ENCODE data around the gene PCDH15. TPM values are rescaled to one million over a fixed set of nuclear protein-coding genes. Genes with fewer than 3 reads are reported as not detected.
A peak's percentile ranks its signal among the peaks of the same experiment; 100 is the strongest.

The PCDH15 gene
- total RNA-seq, 1 experiment from 2014 or later, result not detected

DNA sequence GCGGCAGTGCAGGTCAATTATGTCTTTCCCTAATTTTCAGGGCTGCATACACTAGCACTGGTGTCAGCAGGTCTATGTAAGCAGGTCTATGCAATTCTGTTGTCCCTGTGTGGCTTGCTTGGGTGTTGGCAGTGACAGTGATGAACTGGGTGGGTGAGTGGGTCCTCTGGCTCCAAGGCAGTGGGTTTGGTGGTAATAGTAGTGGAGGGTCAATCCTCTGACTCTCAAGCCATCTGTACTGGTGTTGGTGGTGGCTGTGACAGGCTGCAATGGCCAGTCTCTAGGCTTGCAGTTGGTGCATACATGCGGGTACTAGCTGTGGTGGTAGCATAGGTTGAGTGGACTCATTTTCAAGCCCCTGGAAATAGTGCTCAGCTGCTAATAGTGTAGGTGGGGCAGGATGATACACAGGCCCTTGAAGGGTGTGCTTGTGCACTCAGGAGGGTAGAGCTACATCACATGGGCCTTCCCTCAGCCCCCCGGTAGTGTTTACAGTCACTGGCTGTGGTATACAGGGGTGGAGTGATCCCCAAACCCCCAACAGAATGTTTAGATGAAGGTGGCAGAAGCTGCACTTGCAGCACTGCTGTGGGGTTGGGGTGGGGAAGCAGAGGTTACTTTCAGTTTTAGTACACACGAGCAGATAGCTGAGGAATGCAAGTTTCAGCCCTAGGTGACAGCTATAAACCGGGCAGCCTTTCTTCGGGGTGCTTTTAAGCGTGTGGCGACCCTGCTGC, 331.3 kb downstream of the PCDH15 start:
- H3K4me3 Mint-ChIP-seq (ENCODE audit: low read depth, unreplicated experiment), result peak overlapping the region; percentile 46

DNA sequence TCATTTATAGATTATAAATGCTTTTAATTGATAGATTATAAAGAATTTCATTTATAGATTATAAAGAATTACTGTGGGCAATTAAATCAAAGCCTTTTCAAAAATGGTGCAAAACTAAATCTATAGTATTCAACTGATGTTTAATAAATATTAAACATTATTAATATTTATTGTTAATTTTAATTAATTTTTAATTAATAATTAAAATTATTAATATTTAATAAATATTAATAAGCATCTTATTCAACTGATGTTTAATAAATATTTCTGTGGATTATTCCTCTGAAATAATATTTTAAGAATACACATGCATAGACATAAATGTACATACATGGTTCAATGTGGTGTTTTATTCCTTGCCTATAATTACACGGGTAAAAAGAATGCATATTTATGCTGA, 346.8 kb downstream of the PCDH15 start:
- H3K4me1 Mint-ChIP-seq (ENCODE audit: low read depth, unreplicated experiment), result peaks cover 10% of the 10 kb centered on the region
- CTCF ChIA-PET, result no interaction called here
- intact Hi-C loops (cut with micrococcal nuclease; ENCODE audit: unreplicated experiment), result no loop called here
- H3K4me3 Mint-ChIP-seq (ENCODE audit: low read depth, unreplicated experiment), result no peak overlapping the region
- H3K9me3 Mint-ChIP-seq (ENCODE audit: low read depth, unreplicated experiment), result peaks cover 12% of the 10 kb centered on the region
- TF ChIP-seq, protein P1, sequence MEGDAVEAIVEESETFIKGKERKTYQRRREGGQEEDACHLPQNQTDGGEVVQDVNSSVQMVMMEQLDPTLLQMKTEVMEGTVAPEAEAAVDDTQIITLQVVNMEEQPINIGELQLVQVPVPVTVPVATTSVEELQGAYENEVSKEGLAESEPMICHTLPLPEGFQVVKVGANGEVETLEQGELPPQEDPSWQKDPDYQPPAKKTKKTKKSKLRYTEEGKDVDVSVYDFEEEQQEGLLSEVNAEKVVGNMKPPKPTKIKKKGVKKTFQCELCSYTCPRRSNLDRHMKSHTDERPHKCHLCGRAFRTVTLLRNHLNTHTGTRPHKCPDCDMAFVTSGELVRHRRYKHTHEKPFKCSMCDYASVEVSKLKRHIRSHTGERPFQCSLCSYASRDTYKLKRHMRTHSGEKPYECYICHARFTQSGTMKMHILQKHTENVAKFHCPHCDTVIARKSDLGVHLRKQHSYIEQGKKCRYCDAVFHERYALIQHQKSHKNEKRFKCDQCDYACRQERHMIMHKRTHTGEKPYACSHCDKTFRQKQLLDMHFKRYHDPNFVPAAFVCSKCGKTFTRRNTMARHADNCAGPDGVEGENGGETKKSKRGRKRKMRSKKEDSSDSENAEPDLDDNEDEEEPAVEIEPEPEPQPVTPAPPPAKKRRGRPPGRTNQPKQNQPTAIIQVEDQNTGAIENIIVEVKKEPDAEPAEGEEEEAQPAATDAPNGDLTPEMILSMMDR (IDR thresholded peaks at IDR 0.05; ENCODE audit: unreplicated experiment), result no peak
- BruUV-seq (replicated peaks), result no TSS peak
- DNase-seq, result no peak
- H3K27ac Mint-ChIP-seq (ENCODE audit: unreplicated experiment), result no peak overlapping the region
- no peaks in the 10 kb centered on the region for H3K27me3 Mint-ChIP-seq (ENCODE audit: unreplicated experiment)
- no peaks in the 10 kb centered on the region for H3K36me3 Mint-ChIP-seq (ENCODE audit: insufficient read depth, unreplicated experiment)

More for the DNA sequence above, 331.3 kb downstream of the PCDH15 start:
- Mint-ChIP-seq H3K27me3 (ENCODE audit: unreplicated experiment) (no peaks in the 10 kb centered on the region), H3K4me1 (ENCODE audit: low read depth, unreplicated experiment) (peaks cover 7% of the 10 kb centered on the region), H3K9me3 (ENCODE audit: low read depth, unreplicated experiment) (no peaks in the 10 kb centered on the region), H3K27ac (ENCODE audit: unreplicated experiment) (no peak overlapping the region), H3K36me3 (ENCODE audit: insufficient read depth, unreplicated experiment) (no peaks in the 10 kb centered on the region)
- no TSS peak for BruUV-seq (replicated peaks)
- intact Hi-C loops (cut with micrococcal nuclease; ENCODE audit: unreplicated experiment), result no loop called here
- DNase-seq, result no peak
- TF ChIP-seq, protein P1 (IDR thresholded peaks at IDR 0.05; ENCODE audit: unreplicated experiment), result no peak
- CTCF ChIA-PET, result interaction anchor here (0.6 kb wide), 2 partner anchors 9 to 1672 kb away, joined by 3 to 5 read pairs; no protein-coding TSS in a partner anchor

DNA sequence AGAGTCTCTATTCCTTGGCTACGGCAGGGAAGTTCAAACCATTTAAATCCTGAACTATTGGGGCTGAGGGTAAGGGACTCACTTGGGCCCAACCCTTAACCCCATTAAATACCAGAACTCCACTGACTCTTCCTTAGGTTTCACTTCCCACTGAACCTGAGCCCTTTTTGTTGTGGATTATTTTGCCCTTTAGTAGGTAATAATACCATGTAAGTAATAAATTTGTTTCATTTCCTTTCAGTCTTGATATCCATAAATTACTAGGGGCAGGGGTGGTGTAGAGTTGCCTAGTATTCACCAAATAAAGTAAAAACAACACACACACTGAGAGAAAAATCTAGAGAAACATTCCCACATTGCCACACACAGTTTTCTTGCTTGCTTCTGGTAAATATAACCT, 352.0 kb downstream of the PCDH15 start:
- CTCF ChIA-PET, result no interaction called here
- Mint-ChIP-seq H3K4me3 (ENCODE audit: low read depth, unreplicated experiment) (no peak overlapping the region), H3K27ac (ENCODE audit: unreplicated experiment) (no peak overlapping the region), H3K4me1 (ENCODE audit: low read depth, unreplicated experiment) (no peaks in the 10 kb centered on the region), H3K36me3 (ENCODE audit: insufficient read depth, unreplicated experiment) (no peaks in the 10 kb centered on the region), H3K27me3 (ENCODE audit: unreplicated experiment) (no peaks in the 10 kb centered on the region), H3K9me3 (ENCODE audit: low read depth, unreplicated experiment) (no peaks in the 10 kb centered on the region)
- intact Hi-C loops (cut with micrococcal nuclease; ENCODE audit: unreplicated experiment), result no loop called here
- no TSS peak for BruUV-seq (replicated peaks)
- TF ChIP-seq, protein P1 (IDR thresholded peaks at IDR 0.05; ENCODE audit: unreplicated experiment), result no peak
- no peak for DNase-seq

DNA sequence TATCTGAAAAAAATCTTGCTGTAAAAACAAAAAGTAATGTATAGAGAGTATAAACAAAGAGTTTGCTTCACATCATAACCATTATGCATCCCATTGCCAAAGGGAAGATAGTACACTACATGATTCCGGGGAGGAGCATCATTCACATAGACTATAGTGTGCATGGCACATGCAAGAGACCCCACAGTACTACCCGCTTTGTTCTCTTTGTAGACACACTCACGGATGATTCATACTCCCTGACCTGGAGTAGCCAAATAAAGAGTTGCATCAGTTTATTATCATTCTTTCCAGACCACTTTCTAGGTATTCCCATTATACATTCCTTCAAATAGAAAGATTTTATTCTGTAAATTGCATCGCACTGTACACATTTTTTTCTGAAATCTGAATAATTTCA, 356.9 kb downstream of the PCDH15 start:
- no peak for DNase-seq

More for the DNA sequence above, 356.9 kb downstream of the PCDH15 start:
- BruUV-seq (replicated peaks), result no TSS peak
- H3K36me3 Mint-ChIP-seq (ENCODE audit: insufficient read depth, unreplicated experiment), result no peaks in the 10 kb centered on the region
- peaks cover 17% of the 10 kb centered on the region for H3K4me1 Mint-ChIP-seq (ENCODE audit: low read depth, unreplicated experiment)
- H3K27ac Mint-ChIP-seq (ENCODE audit: unreplicated experiment), result no peak overlapping the region
- H3K9me3 Mint-ChIP-seq (ENCODE audit: low read depth, unreplicated experiment), result no peaks in the 10 kb centered on the region
- H3K4me3 Mint-ChIP-seq (ENCODE audit: low read depth, unreplicated experiment), result no peak overlapping the region
- intact Hi-C loops (cut with micrococcal nuclease; ENCODE audit: unreplicated experiment), result no loop called here
- no peaks in the 10 kb centered on the region for H3K27me3 Mint-ChIP-seq (ENCODE audit: unreplicated experiment)
- CTCF ChIA-PET, result no interaction called here
- TF ChIP-seq, protein P1 (IDR thresholded peaks at IDR 0.05; ENCODE audit: unreplicated experiment), result no peak

Data from Calu3 (cell line).